Tibial nerve (tissue), 4 donors: ENCODE measurements around the gene CAMTA1.

Experiments
- CTCF ChIP-seq, 5 experiments: fragments of 200-600 bp in 3 of 5; fragments of 450-650 bp in 2 of 5; sonication (generic) in 3 of 5; IDR thresholded peaks; one replicate each; pipeline ENCODE4 v1.5.1; 2016 to 2019; ENCODE audit warnings: antibody characterized with exemption in 5 of 5, mild to moderate bottlenecking in 3 of 5, moderate library complexity in 2 of 5
- EP300 ChIP-seq, 2 donors: sonication (generic); formaldehyde crosslinking; IDR thresholded peaks; one replicate each; pipeline ENCODE4 v1.6.1; 2017; ENCODE audit warnings: antibody characterized with exemption in 2 of 2, mild to moderate bottlenecking in 1 of 2

DNA sequence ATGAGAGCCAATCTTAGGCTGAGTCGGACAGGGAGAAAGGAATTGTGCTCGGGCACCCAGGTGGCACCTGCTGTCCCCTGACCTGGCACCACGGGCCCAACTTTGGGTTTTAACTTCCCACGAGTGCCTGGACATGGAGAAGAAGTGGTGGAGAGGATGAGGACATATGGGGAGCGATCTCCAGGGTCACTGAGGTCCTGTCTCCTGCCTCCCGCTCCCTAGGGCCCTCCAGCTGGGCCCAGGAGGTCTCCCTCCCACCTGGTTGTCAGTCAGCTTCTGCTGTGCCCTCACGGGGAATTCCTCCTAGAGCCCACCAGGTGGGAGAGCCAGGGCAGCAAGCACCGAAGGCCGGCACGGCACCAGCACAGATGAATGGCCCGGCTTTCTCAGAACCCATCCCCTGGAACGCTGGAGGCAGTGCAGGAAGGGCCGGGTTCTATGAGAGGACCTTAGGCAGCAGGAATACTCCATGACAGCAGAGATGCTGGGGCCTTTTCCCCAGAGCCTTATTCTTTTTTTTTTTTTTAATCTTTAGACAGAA is 435.5 kb downstream of the CAMTA1 start:
- TF ChIP-seq CTCF (IDR thresholded peaks at IDR 0.05) = no peak
- TF ChIP-seq EP300 (IDR thresholded peaks at IDR 0.05) = no peak
